ENCODE results near the gene ZNF774. TPM values are rescaled to one million over a fixed set of nuclear protein-coding genes. Genes with fewer than 3 reads are reported as not detected.

Gene ZNF774
- total RNA-seq, 1 experiment from 2014 or later, result 4.0 TPM

GRCh38 chr15:90315278-90315982, 36.7 kb upstream of the ZNF774 start:
- ATAC-seq, result no peak
- H2AFZ ChIP-seq (ENCODE audit: low read depth, low read length, poor library complexity, severe bottlenecking), result no peak overlapping the region

More at GRCh38 chr15:90315278-90315982, 36.7 kb upstream of the ZNF774 start:
- H4K20me1 ChIP-seq (ENCODE audit: insufficient read depth), result no peaks in the 10 kb centered on the region
- H3K79me2 ChIP-seq (ENCODE audit: insufficient read depth, low read length), result no peaks in the 10 kb centered on the region
- no peak overlapping the region for H3K9ac ChIP-seq (ENCODE audit: low read length)
- no peak overlapping the region for H3K4me2 ChIP-seq (ENCODE audit: low read length)
- BruUV-seq (replicated peaks), result no TSS peak
- TF ChIP-seq SP1 (IDR thresholded peaks at IDR 0.05; ENCODE audit: low read depth), result no peak
- no peak for TF ChIP-seq EZH2phosphoT487 (IDR thresholded peaks at IDR 0.05; ENCODE audit: borderline replicate concordance)
- no peak for TF ChIP-seq EZH2 (IDR thresholded peaks at IDR 0.05)
- no peak for TF ChIP-seq CTCF (IDR thresholded peaks at IDR 0.05 in 2 of 3, conservative IDR thresholded peaks at IDR 0.05 in 1 of 3; ENCODE audit: borderline replicate concordance in 1 of 3, insufficient read depth in 1 of 3, low read depth in 2 of 3, low read length in 2 of 3)
- no peak for TF ChIP-seq MAX (IDR thresholded peaks at IDR 0.05)
- no peak for TF ChIP-seq JUND (IDR thresholded peaks at IDR 0.05)
- TF ChIP-seq REST (IDR thresholded peaks at IDR 0.05; ENCODE audit: low read depth), result no peak
- no peak for TF ChIP-seq YY1 (IDR thresholded peaks at IDR 0.05; ENCODE audit: extremely low read depth, insufficient replicate concordance, low read depth, low read length)
- no peak for TF ChIP-seq CEBPB (IDR thresholded peaks at IDR 0.05; ENCODE audit: low read depth)
- no peak for TF ChIP-seq ZNF274 (IDR thresholded peaks at IDR 0.05; ENCODE audit: low read depth, low read length)
- TF ChIP-seq RAD21 (IDR thresholded peaks at IDR 0.05; ENCODE audit: low read depth), result no peak
- TF ChIP-seq ELF1 (IDR thresholded peaks at IDR 0.05; ENCODE audit: borderline replicate concordance, low read depth), result no peak
- no peaks in the 10 kb centered on the region for H3K27me3 ChIP-seq (ENCODE audit: insufficient read depth, low read length)
- H3K36me3 ChIP-seq (ENCODE audit: control insufficient read depth in 1 of 2, insufficient read depth in 2 of 2, low read length in 2 of 2), result no peaks in the 10 kb centered on the region
- intact Hi-C loops (cut with micrococcal nuclease), result loop anchor here (10.0 kb wide), 1 partner anchor 299 kb away; no protein-coding TSS in a partner anchor
- ChIA-PET CTCF (interaction anchor here (1.0 to 1.8 kb wide), 2 partner anchors 22 to 167 kb away, joined by 3 to 4 read pairs; no protein-coding TSS in a partner anchor), RAD21 (ENCODE audit: low non-redundant PET in 1 of 2, low total read pairs in 2 of 2, uncharacterized antibody in 2 of 2, unreplicated experiment in 2 of 2) (no interaction called here), POLR2A (no interaction called here)
- no peak for DNase-seq (ENCODE audit: low read depth, low spot score)
- no peak overlapping the region for H3K4me3 ChIP-seq (replicated peaks in 1 of 2; ENCODE audit: low read depth in 1 of 2, low read length in 2 of 2)
- H3K9me3 ChIP-seq (ENCODE audit: control insufficient read depth in 1 of 2, insufficient read depth in 1 of 2, low read depth in 1 of 2, low read length in 2 of 2), result no peaks in the 10 kb centered on the region
- H3K9me2 ChIP-seq (ENCODE audit: insufficient read depth), result no peaks in the 10 kb centered on the region
- no peak overlapping the region for H3K27ac ChIP-seq (ENCODE audit: low read depth, low read length)
- H3K4me1 ChIP-seq (ENCODE audit: control insufficient read depth in 1 of 2, insufficient read depth in 2 of 2, low read length in 2 of 2), result peaks cover 4 to 9% of the 10 kb centered on the region in 2 experiments; a peak in 2 of 4 replicates
